K562 (cell line): ENCODE data around the gene ACTL6A. TPM values are rescaled to one million over a fixed set of nuclear protein-coding genes. Genes with fewer than 3 reads are reported as not detected.

ENCODE experiments used
- ATAC-seq: fragments of 200-7000 bp; cut with Tn5 transposase; 3 replicates; pipeline ENCODE4 v1.9.1; 2020; ENCODE audit warnings: moderate library complexity
- BruUV-seq: library from RNA; stranded (reverse); fragments of 400-500 nt; replicated peaks from 2 replicates; lab custom pipeline; 2021; lab: Mats Ljungman, UMichigan
- CTCF ChIA-PET: fragments of 300-600 bp; formaldehyde crosslinking; extraction: SDS; loops from one replicate; lab custom pipeline; 2021; ENCODE audit warnings: low intra/inter-chr PET ratio; lab: Yijun Ruan, JAX
- POLR2A ChIA-PET: fragments of 300-600, 350-650 bp; sonication (Branson Sonifier 250); formaldehyde crosslinking; extraction: SDS; loops from one replicate; lab custom pipeline; 2021; ENCODE audit warnings: antibody characterized with exemption, inconsistent platforms; lab: Yijun Ruan, JAX
- DNase-seq, 4 experiments: peaks; one replicate each; pipeline versions ENCODE4 v3.0.0 to v3.0.0-alpha.2; 2011 to 2018; ENCODE audit warnings: low spot score in 3 of 4, mixed read lengths in 3 of 4; ENCODE audit errors: extremely low read depth in 1 of 4
- FAIRE-seq: peaks from 2 replicates; lab custom pipeline; 2011; peaks lifted over from hg19 to GRCh38; lab: Jason Lieb, UNC
- H2AFZ ChIP-seq: 2 replicates; pipeline ENCODE4 v1.6.0; 2011; ENCODE audit warnings: low read depth, low read length, control low read depth, inconsistent platforms
- H3K27ac ChIP-seq: fragments of 200-600 bp; 3 replicates; pipeline ENCODE4 v1.8.0; 2011; ENCODE audit warnings: low read depth, mild to moderate bottlenecking, control low read depth, inconsistent platforms, low read length, moderate library complexity, mixed read lengths; ENCODE audit errors: extremely low read depth
- H3K27me3 ChIP-seq, 2 experiments: fragments of 300-600 bp in 1 of 2; 2 replicates in 1 of 2; 3 replicates in 1 of 2; pipeline versions ENCODE4 v1.6.0 to v1.8.0; 2011; ENCODE audit warnings: inconsistent platforms in 2 of 2, low read length in 2 of 2, mild to moderate bottlenecking in 1 of 2, mixed read lengths in 1 of 2, moderate library complexity in 1 of 2; ENCODE audit not compliant: control insufficient read depth in 2 of 2, insufficient read depth in 2 of 2
- H3K36me3 ChIP-seq: fragments of 300-600 bp; 3 replicates; pipeline ENCODE4 v1.8.0; 2011; ENCODE audit warnings: mild to moderate bottlenecking, low read length, inconsistent platforms; ENCODE audit not compliant: control insufficient read depth, insufficient read depth
- H3K4me1 ChIP-seq, 2 experiments: fragments of 200-600 bp in 1 of 2; replicated peaks in 1 of 2; 2 replicates in 1 of 2; 3 replicates in 1 of 2; pipeline versions ENCODE4 v1.5.1 to v1.8.0; 2011; ENCODE audit warnings: inconsistent platforms in 2 of 2, low read length in 2 of 2, mild to moderate bottlenecking in 1 of 2, mixed read lengths in 1 of 2, moderate library complexity in 1 of 2; ENCODE audit not compliant: control insufficient read depth in 2 of 2, insufficient read depth in 2 of 2
- H3K4me2 ChIP-seq: 2 replicates; pipeline ENCODE4 v1.6.1; 2011; ENCODE audit warnings: low read length, control low read depth, inconsistent platforms, mixed read lengths; ENCODE audit not compliant: insufficient read depth
- H3K4me3 ChIP-seq: fragments of 200-600 bp; sonication (generic), shearing (Covaris generic); 2 replicates; pipeline ENCODE4 v1.5.1; 2016; ENCODE audit warnings: control low read depth, inconsistent platforms
- H3K79me2 ChIP-seq: fragments of 200-600 bp; 3 replicates; pipeline ENCODE4 v1.8.0; 2011; ENCODE audit warnings: low read length, inconsistent platforms; ENCODE audit not compliant: control insufficient read depth, insufficient read depth
- H3K9ac ChIP-seq, 2 experiments: 2 replicates each; pipeline versions ENCODE4 v1.6.0 to v1.6.1; 2011; ENCODE audit warnings: low read depth in 2 of 2, low read length in 2 of 2, control low read depth in 1 of 2, inconsistent platforms in 1 of 2, mild to moderate bottlenecking in 1 of 2, mixed read lengths in 1 of 2; ENCODE audit not compliant: insufficient read depth in 1 of 2
- H3K9me1 ChIP-seq: one replicate; pipeline ENCODE4 v1.6.0; 2011; ENCODE audit warnings: inconsistent platforms, mild to moderate bottlenecking, low read length, moderate library complexity; ENCODE audit not compliant: control insufficient read depth, insufficient read depth
- H3K9me3 ChIP-seq: replicated peaks from 2 replicates; pipeline ENCODE4 v1.5.1; 2011; ENCODE audit warnings: low read depth, low read length, inconsistent platforms; ENCODE audit not compliant: control insufficient read depth, insufficient read depth
- H4K20me1 ChIP-seq: replicated peaks from 2 replicates; pipeline ENCODE4 v1.6.1; 2011; ENCODE audit warnings: low read length, inconsistent platforms, mixed read lengths; ENCODE audit not compliant: control insufficient read depth, insufficient read depth
- FOSL1 ChIP-seq: fragments of 200-800 bp; sonication (Bioruptor generic); conservative IDR thresholded peaks from 2 replicates; pipeline ENCODE4 v1.6.1; 2016; ENCODE audit warnings: missing genetic modification characterization, missing compliant biosample characterization
- HNRNPL ChIP-seq: fragments of 200-400 bp; formaldehyde crosslinking; IDR thresholded peaks from 2 replicates; pipeline ENCODE4 v1.6.1; 2017; ENCODE audit warnings: low read depth, mild to moderate bottlenecking, low read length
- IRF2 ChIP-seq: sonication (generic); formaldehyde crosslinking; IDR thresholded peaks from 2 replicates; pipeline ENCODE4 v1.8.1; 2022; ENCODE audit warnings: mild to moderate bottlenecking, missing genetic modification reagents
- NR2C2 ChIP-seq, 2 experiments: fragments of 200-800 bp in 1 of 2; sonication (Bioruptor generic) in 1 of 2; sonication (generic) in 1 of 2; formaldehyde crosslinking in 1 of 2; IDR thresholded peaks; 2 replicates each; pipeline versions ENCODE4 v1.6.1 to v1.8.0; 2016 to 2022; ENCODE audit warnings: mild to moderate bottlenecking in 1 of 2, missing compliant biosample characterization in 1 of 2, missing genetic modification characterization in 1 of 2, missing genetic modification reagents in 1 of 2
- RFX7 ChIP-seq: fragments of 250-450 bp; sonication (Bioruptor Pico); IDR thresholded peaks from 2 replicates; pipeline ENCODE4 v1.5.1; 2021; ENCODE audit warnings: mild to moderate bottlenecking
- RUNX1 ChIP-seq: sonication (generic); IDR thresholded peaks from 2 replicates; pipeline ENCODE4 v1.6.1; 2016; ENCODE audit warnings: antibody characterized with exemption, low read depth
- SMAD3 ChIP-seq: fragments of 450-650 bp; formaldehyde crosslinking; conservative IDR thresholded peaks from 2 replicates; pipeline ENCODE4 v1.4.0; 2020; ENCODE audit warnings: mild to moderate bottlenecking
- SMC3 ChIP-seq: conservative IDR thresholded peaks from 2 replicates; pipeline ENCODE4 v1.6.1; 2011; ENCODE audit warnings: low read depth, low read length, improper control_type of control experiment; ENCODE audit not compliant: insufficient read depth
- THRAP3 ChIP-seq: fragments of 450-650 bp; IDR thresholded peaks from 2 replicates; pipeline ENCODE4 v1.6.1; 2016; ENCODE audit warnings: mild to moderate bottlenecking, inconsistent platforms, borderline replicate concordance
- ZKSCAN3 ChIP-seq: fragments of 250-450 bp; sonication (Bioruptor Pico); IDR thresholded peaks from 2 replicates; pipeline ENCODE4 v1.4.0; 2020
- ZNF121 ChIP-seq: sonication (generic); formaldehyde crosslinking; conservative IDR thresholded peaks from 2 replicates; pipeline ENCODE4 v1.8.0; 2022; ENCODE audit warnings: missing genetic modification reagents
- WGBS: fragments of 100-300 bp; shearing (Covaris generic); methylation state at CpG from one replicate; pipeline ENCODE4 v1.1.6; 2016; ENCODE audit warnings: low coverage, mixed read lengths; ENCODE audit not compliant: insufficient coverage; ENCODE audit errors: missing lambda C conversion rate; 5-methylcytosine and 5-hydroxymethylcytosine counted together
- in situ Hi-C: fragments of 300-500 bp; cut with MboI; formaldehyde crosslinking; loops from 4 replicates; pipeline ENCODE4 v1.15.0; 2018; ENCODE audit warnings: inconsistent platforms, mixed read lengths
- intact Hi-C: fragments of 100-400 bp; cut with micrococcal nuclease; formaldehyde crosslinking; loops from 2 replicates; pipeline ENCODE4 v1.14.2; 2022
- polyA plus RNA-seq, 8 experiments: library from polyadenylated mRNA; depleted of rRNA in 4 of 8; stranded (reverse) in 5 of 8; unstranded in 3 of 8; fragments of >200 nt; fragmentation: Nextera tagmentation in 2 of 8; fragmentation: Illumina TruSeq in 1 of 8; extraction: Ambion mirVana in 2 of 8; extraction: Trizol in 1 of 8; gene quantifications; 2 replicates each; pipeline versions ENCODE4 v1.2.1 to v1.2.3, GENCODE V29; 2011 to 2014; ENCODE audit warnings: inconsistent platforms in 1 of 8, missing spikeins in 1 of 8
- total RNA-seq, 7 experiments: library from RNA; depleted of rRNA in 6 of 7; stranded (reverse); fragments of >200 nt in 6 of 7; fragmentation: Illumina TruSeq in 2 of 7; extraction: Trizol in 2 of 7; gene quantifications; 2 replicates each; pipeline versions ENCODE4 v1.2.1 to v1.2.3, GENCODE V29; 2011 to 2021; ENCODE audit warnings: low replicate concordance in 1 of 7
- TF ChIP-seq, protein P1 (sequence below): conservative IDR thresholded peaks from 2 replicates; pipeline ENCODE4 v1.6.1; 2011; ENCODE audit warnings: low read depth, mild to moderate bottlenecking, low read length; ENCODE audit not compliant: control insufficient read depth

The ACTL6A gene
- total and polyA plus RNA-seq, 9 of the 15 experiments (the other 6 are each of a cell fraction or from before 2014, with no cell fraction given): 107 to 243 (median 157) TPM

- no peak overlapping the region for H3K27ac ChIP-seq
- WGBS: 94% methylated on average over 2 of the region's 2 CpGs
- DNase-seq (no peak), FAIRE-seq (no peak), ATAC-seq (no peak)
- no peaks in the 10 kb centered on the region for H3K27me3 ChIP-seq
- peaks cover 69% of the 10 kb centered on the region for H3K36me3 ChIP-seq
- H3K79me2 ChIP-seq: peaks cover 5% of the 10 kb centered on the region; the same call in 2 of the 3 replicates
- in situ Hi-C loops (no loop called here), intact Hi-C loops (no loop called here)
- no TSS peak for BruUV-seq
- no peaks in the 10 kb centered on the region for H4K20me1 ChIP-seq
- H3K4me2 ChIP-seq: no peak overlapping the region
- POLR2A ChIA-PET: no interaction called here
- no peaks in the 10 kb centered on the region for H3K9me1 ChIP-seq
- no peak overlapping the region for H3K4me3 ChIP-seq
- no peaks in the 10 kb centered on the region for H3K9me3 ChIP-seq
- TF ChIP-seq THRAP3: no peak
- no peak for TF ChIP-seq FOSL1
- peak; percentile 65 for TF ChIP-seq ZNF121 (CRISPR knock-in tag)
- H3K4me1 ChIP-seq: no peaks in the 10 kb centered on the region
- no peak overlapping the region for H3K9ac ChIP-seq
- no peak overlapping the region for H2AFZ ChIP-seq
- CTCF ChIA-PET: no interaction called here
These were observed 59.3 kb downstream of the ACTL6A start for GRCh38 chr3:179622023-179622422.

DNA sequence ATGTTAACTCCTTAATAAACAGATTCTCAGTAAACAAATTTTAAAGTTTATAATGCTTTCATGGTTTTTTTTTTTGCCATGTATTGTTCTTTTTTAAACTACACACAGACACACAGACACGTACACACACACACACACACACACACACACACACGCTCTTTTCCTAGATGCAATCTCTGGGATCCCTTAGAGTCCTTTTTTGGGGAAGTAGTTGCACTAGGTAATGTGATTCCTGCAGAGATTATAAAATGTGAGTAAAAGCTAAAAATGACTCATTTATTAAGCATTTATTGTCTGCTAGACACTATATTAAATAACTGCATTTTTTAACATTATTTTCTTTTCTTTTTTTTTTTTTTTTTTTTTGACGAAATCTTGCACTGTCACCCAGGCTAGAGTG is 61.7 kb downstream of the ACTL6A start:
- Histone ChIP-seq H2AFZ (no peak overlapping the region), H3K4me3 (no peak overlapping the region), H3K9me3 (no peaks in the 10 kb centered on the region), H3K27ac (no peak overlapping the region), H3K9me1 (no peaks in the 10 kb centered on the region), H3K4me1 (no peaks in the 10 kb centered on the region), H4K20me1 (no peaks in the 10 kb centered on the region), H3K79me2 (peaks cover 5% of the 10 kb centered on the region; the same call in 2 of the 3 replicates), H3K9ac (no peak overlapping the region), H3K27me3 (no peaks in the 10 kb centered on the region), H3K36me3 (peaks cover 50% of the 10 kb centered on the region), H3K4me2 (no peak overlapping the region)
- ChIA-PET CTCF (no interaction called here), POLR2A (interaction anchor here (0.6 kb wide), 1 partner anchor 9 kb away, joined by 5 read pairs; no protein-coding TSS in a partner anchor)
- TF ChIP-seq, protein P1, sequence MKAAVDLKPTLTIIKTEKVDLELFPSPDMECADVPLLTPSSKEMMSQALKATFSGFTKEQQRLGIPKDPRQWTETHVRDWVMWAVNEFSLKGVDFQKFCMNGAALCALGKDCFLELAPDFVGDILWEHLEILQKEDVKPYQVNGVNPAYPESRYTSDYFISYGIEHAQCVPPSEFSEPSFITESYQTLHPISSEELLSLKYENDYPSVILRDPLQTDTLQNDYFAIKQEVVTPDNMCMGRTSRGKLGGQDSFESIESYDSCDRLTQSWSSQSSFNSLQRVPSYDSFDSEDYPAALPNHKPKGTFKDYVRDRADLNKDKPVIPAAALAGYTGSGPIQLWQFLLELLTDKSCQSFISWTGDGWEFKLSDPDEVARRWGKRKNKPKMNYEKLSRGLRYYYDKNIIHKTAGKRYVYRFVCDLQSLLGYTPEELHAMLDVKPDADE: no peak
- TF ChIP-seq ZKSCAN3 (CRISPR knock-in tag) (no peak), RUNX1 (no peak), HNRNPL (no peak), SMAD3 (CRISPR knock-in tag) (no peak), IRF2 (no peak), NR2C2 (CRISPR knock-in tag; IDR thresholded peaks at IDR 0.05) (no peak), NR2C2 (tag; IDR thresholded peaks at IDR 0.05) (no peak), SMC3 (no peak), RFX7 (CRISPR knock-in tag) (no peak)
- BruUV-seq: no TSS peak
- 66% methylated on average over 2 of the region's 3 CpGs for WGBS
- intact Hi-C loops (no loop called here), in situ Hi-C loops (no loop called here)
- no peak for ATAC-seq
- no peak for FAIRE-seq
- DNase-seq: no peak
